SK-N-SH (cell line): ENCODE measurements around the gene KPNA5. TPM values are rescaled to one million over a fixed set of nuclear protein-coding genes. Genes with fewer than 3 reads are reported as not detected.
"Not testable (repeated sequence)": the region's sequence is repeated elsewhere in the genome, so short reads cannot be mapped to it uniquely, and the experiment has no call there.

Source experiments
- CTCF ChIA-PET: fragments of 300-600, 350-600 bp; formaldehyde crosslinking; extraction: SDS; loops from one replicate; lab custom pipeline; 2021; lab: Yijun Ruan, JAX
- POLR2A ChIA-PET: fragments of 350-600 bp; sonication (Branson Sonifier 250); formaldehyde crosslinking; extraction: SDS; loops from one replicate; lab custom pipeline; 2020; ENCODE audit warnings: antibody characterized with exemption, inconsistent platforms; lab: Yijun Ruan, JAX
- DNase-seq: peaks from one replicate; pipeline ENCODE4 v3.0.0; 2012
- H2AFZ ChIP-seq: fragments of 200-600 bp; sonication (generic); 2 replicates; pipeline ENCODE4 v1.8.1; 2016; ENCODE audit warnings: antibody characterized with exemption, mild to moderate bottlenecking, low read depth
- H3F3A ChIP-seq: fragments of 200-600 bp; sonication (generic); replicated peaks from 2 replicates; pipeline ENCODE3; 2016; ENCODE audit warnings: antibody characterized with exemption, mild to moderate bottlenecking; ENCODE audit not compliant: insufficient read depth
- H3K27ac ChIP-seq, 2 experiments: fragments of 200-500 bp in 1 of 2; fragments of 200-600 bp in 1 of 2; sonication (Bioruptor generic) in 1 of 2; sonication (generic), shearing (Covaris generic) in 1 of 2; 2 replicates each; pipeline versions ENCODE4 v1.5.1 to v1.6.1; 2014 to 2016; ENCODE audit warnings: low read depth in 2 of 2, inconsistent platforms in 1 of 2, low read length in 1 of 2, mild to moderate bottlenecking in 1 of 2, mixed read lengths in 1 of 2
- H3K27me3 ChIP-seq: fragments of 200-600 bp; sonication (generic), shearing (Covaris generic); 2 replicates; pipeline ENCODE4 v1.6.1; 2016; ENCODE audit warnings: mixed run types; ENCODE audit not compliant: insufficient read depth
- H3K36me3 ChIP-seq, 2 experiments: fragments of 200-500 bp in 1 of 2; fragments of 200-600 bp in 1 of 2; sonication (Bioruptor generic) in 1 of 2; sonication (generic) in 1 of 2; replicated peaks in 1 of 2; 2 replicates each; pipeline versions ENCODE3 to v1.5.1; 2014 to 2016; ENCODE audit warnings: low read length in 1 of 2, mild to moderate bottlenecking in 1 of 2; ENCODE audit not compliant: insufficient read depth in 2 of 2, control insufficient read depth in 1 of 2
- H3K4me1 ChIP-seq, 2 experiments: fragments of 200-500 bp in 1 of 2; fragments of 200-600 bp in 1 of 2; sonication (Bioruptor generic) in 1 of 2; sonication (generic), shearing (Covaris generic) in 1 of 2; 2 replicates each; pipeline versions ENCODE4 v1.5.1 to v1.6.1; 2014 to 2016; ENCODE audit warnings: low read depth in 1 of 2, low read length in 1 of 2, mixed run types in 1 of 2; ENCODE audit not compliant: insufficient read depth in 2 of 2, control insufficient read depth in 1 of 2
- H3K4me2 ChIP-seq: fragments of 200-600 bp; sonication (generic), shearing (Covaris generic); 2 replicates; pipeline ENCODE4 v1.6.1; 2017; ENCODE audit warnings: mixed run types
- H3K4me3 ChIP-seq, 2 experiments: fragments of 200-500 bp in 1 of 2; fragments of 200-600 bp in 1 of 2; sonication (Bioruptor generic) in 1 of 2; sonication (generic), shearing (Covaris generic) in 1 of 2; 2 replicates each; pipeline versions ENCODE4 v1.5.1 to v1.8.1; 2014 to 2016; ENCODE audit warnings: low read depth in 2 of 2, inconsistent platforms in 1 of 2, low read length in 1 of 2, mild to moderate bottlenecking in 1 of 2, mixed read lengths in 1 of 2, moderate library complexity in 1 of 2
- H3K79me2 ChIP-seq: fragments of 200-600 bp; sonication (generic); 2 replicates; pipeline ENCODE4 v1.8.1; 2017; ENCODE audit warnings: mild to moderate bottlenecking; ENCODE audit not compliant: insufficient read depth
- H3K9ac ChIP-seq: fragments of 200-600 bp; sonication (generic); 2 replicates; pipeline ENCODE4 v1.6.1; 2017; ENCODE audit warnings: mixed run types
- H3K9me2 ChIP-seq: fragments of 200-600 bp; sonication (generic); 2 replicates; pipeline ENCODE4 v1.6.1; 2017; ENCODE audit warnings: mixed run types
- H3K9me3 ChIP-seq: fragments of 200-600 bp; sonication (generic); 2 replicates; pipeline ENCODE4 v1.6.1; 2017; ENCODE audit warnings: mixed run types, mild to moderate bottlenecking, moderate library complexity
- H4K20me1 ChIP-seq: fragments of 200-600 bp; sonication (generic); 2 replicates; pipeline ENCODE4 v1.6.1; 2017; ENCODE audit warnings: mild to moderate bottlenecking, mixed run types; ENCODE audit not compliant: insufficient read depth
- ELF1 ChIP-seq: IDR thresholded peaks from 2 replicates; pipeline ENCODE4 v1.4.0; 2012
- FOXJ3 ChIP-seq: sonication (generic); formaldehyde crosslinking; IDR thresholded peaks from 2 replicates; pipeline ENCODE4 v1.5.1; 2020; ENCODE audit warnings: mild to moderate bottlenecking, missing genetic modification reagents
- FOXM1 ChIP-seq: IDR thresholded peaks from 2 replicates; pipeline ENCODE4 v1.4.0; 2012; ENCODE audit warnings: low read depth, mild to moderate bottlenecking
- POLR2AphosphoS5 ChIP-seq: IDR thresholded peaks from 2 replicates; pipeline ENCODE4 v1.6.1; 2012; ENCODE audit warnings: low read depth, low read length
- RFX5 ChIP-seq: IDR thresholded peaks from 2 replicates; pipeline ENCODE4 v1.6.1; 2012; ENCODE audit warnings: mild to moderate bottlenecking, improper control_type of control experiment, low read length
- SMC3 ChIP-seq: IDR thresholded peaks from 2 replicates; pipeline ENCODE4 v1.6.1; 2012; ENCODE audit warnings: low read depth, low read length, improper control_type of control experiment
- TCF12 ChIP-seq: IDR thresholded peaks from 2 replicates; pipeline ENCODE4 v1.4.0; 2012
- YY1 ChIP-seq: IDR thresholded peaks from 2 replicates; pipeline ENCODE4 v1.4.0; 2012; ENCODE audit warnings: low read depth, mild to moderate bottlenecking
- WGBS: methylation state at CpG from one replicate; pipeline ENCODE4 v1.1.6; 2017; ENCODE audit warnings: low lambda C conversion rate; 5-methylcytosine and 5-hydroxymethylcytosine counted together
- polyA plus RNA-seq, 3 experiments: library from polyadenylated mRNA; depleted of rRNA; stranded (reverse); fragments of >200 nt; gene quantifications; 2 replicates each; pipeline ENCODE4 v1.2.3, GENCODE V29; 2012
- TF ChIP-seq, protein P1 (sequence below): IDR thresholded peaks from 2 replicates; pipeline ENCODE4 v1.4.0; 2012; ENCODE audit warnings: low read depth

KPNA5 gene
- polyA plus RNA-seq, 1 of the 3 experiments (the other 2 are of a cell fraction), result 1.9 TPM

DNA sequence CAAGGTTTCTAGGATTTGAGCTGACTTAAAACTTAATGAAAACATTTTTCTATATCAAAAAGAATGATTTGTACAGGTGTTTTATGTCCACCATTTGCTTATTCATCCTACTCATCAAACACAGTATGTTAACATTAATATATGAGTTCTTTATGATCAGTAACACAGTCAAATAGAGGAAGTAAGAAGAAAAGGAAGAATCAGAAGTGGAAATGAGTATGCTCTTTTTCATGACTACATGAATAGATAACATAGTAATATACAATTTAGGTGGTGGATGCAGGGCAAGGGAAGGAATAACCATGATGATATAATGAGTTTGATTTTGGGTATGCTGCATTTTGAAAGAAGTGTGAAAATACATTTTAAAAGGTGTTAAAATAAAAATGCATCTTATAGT lies 16.5 kb downstream of the KPNA5 start (continued):
- no peak for TF ChIP-seq SMC3
- TF ChIP-seq, all 33 proteins: peak for 0

DNA sequence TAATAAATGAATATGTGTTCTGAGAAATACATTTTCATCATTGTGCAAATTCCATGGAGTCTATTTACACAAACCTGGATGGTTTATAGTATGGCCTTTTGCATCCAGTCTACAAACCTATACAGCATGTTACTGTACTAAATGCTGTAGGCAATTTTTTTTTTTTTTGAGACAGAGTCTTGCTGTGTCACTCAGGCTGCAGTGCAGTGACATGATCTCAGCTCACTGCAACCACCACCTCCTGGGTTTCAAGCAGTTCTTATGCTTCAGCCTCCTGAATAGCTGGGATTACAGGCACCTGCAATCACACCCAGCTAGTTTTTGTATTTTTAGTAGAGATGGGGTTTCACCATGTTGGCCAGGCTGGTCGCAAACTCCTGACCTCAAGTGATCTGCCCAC lies 22.9 kb downstream of the KPNA5 start:
- H3K4me1 ChIP-seq, H3K9me2 ChIP-seq, H3K79me2 ChIP-seq, H2AFZ ChIP-seq, CTCF ChIA-PET, H3K9ac ChIP-seq, H3K4me2 ChIP-seq, H3F3A ChIP-seq, H3K9me3 ChIP-seq, H3K27me3 ChIP-seq, DNase-seq, H4K20me1 ChIP-seq, H3K27ac ChIP-seq, H3K4me3 ChIP-seq, POLR2A ChIA-PET: not testable (repeated sequence)
- peaks cover 43 to 46% of the 10 kb centered on the region in 2 experiments for H3K36me3 ChIP-seq
- 100% methylated on average over 1 of the region's 1 CpG for WGBS

DNA sequence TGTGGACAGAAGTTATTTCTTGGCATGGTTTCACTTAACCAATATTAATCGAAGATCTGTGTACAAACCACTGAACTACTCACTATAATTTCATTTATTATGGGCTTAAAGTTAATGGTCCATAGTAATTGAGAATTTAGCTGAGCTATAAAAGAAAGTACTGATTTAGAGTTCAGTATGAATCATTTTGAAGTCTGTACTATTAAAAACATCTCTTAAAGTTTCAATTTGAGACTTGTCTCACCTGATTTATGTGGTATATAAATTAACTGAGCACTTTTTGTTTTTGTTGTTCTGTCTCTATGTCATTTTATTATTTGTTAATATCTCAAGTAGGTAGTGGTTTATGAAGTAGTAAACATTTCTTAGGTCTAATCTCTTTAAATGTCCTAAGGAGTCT lies 24.9 kb downstream of the KPNA5 start:
- H4K20me1 ChIP-seq, result no peaks in the 10 kb centered on the region
- no peak overlapping the region for H3K4me3 ChIP-seq
- no peak for DNase-seq
- H3K36me3 ChIP-seq, result peaks cover 31 to 38% of the 10 kb centered on the region in 2 experiments
- H3K27me3 ChIP-seq, result no peaks in the 10 kb centered on the region
- H3K9me2 ChIP-seq, result no peaks in the 10 kb centered on the region
- no peaks in the 10 kb centered on the region for H3K79me2 ChIP-seq
- TF ChIP-seq FOXJ3 (no peak), ELF1 (no peak)
- no peaks in the 10 kb centered on the region for H3K9me3 ChIP-seq
- WGBS, result 41% methylated on average over 1 of the region's 1 CpG
- H3K4me2 ChIP-seq, result no peak overlapping the region
- no peak overlapping the region for H3K27ac ChIP-seq
- POLR2A ChIA-PET, result no interaction called here
- H2AFZ ChIP-seq, result no peak overlapping the region
- no peaks in the 10 kb centered on the region for H3F3A ChIP-seq
- no peak overlapping the region for H3K9ac ChIP-seq
- no peaks in the 10 kb centered on the region for H3K4me1 ChIP-seq
- CTCF ChIA-PET, result interaction anchor here (0.7 kb wide), 1 partner anchor 14 kb away, joined by 3 read pairs; no protein-coding TSS in a partner anchor

GRCh38 chr6:116714296-116714695 lies 33.3 kb downstream of the KPNA5 start:
- whole genome bisulfite sequencing, result 80% methylated on average over 1 of the region's 1 CpG
- no peaks in the 10 kb centered on the region for H4K20me1 ChIP-seq
- H3K4me3 ChIP-seq, result no peak overlapping the region
- TF ChIP-seq, protein P1, sequence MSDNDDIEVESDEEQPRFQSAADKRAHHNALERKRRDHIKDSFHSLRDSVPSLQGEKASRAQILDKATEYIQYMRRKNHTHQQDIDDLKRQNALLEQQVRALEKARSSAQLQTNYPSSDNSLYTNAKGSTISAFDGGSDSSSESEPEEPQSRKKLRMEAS, result no peak
- TF ChIP-seq POLR2AphosphoS5 (no peak), RFX5 (no peak), FOXJ3 (no peak), FOXM1 (no peak), TCF12 (no peak), YY1 (no peak)
- ChIA-PET CTCF (interaction anchor here (1.1 kb wide), 1 partner anchor 8 kb away, joined by 3 read pairs; no protein-coding TSS in a partner anchor), POLR2A (no interaction called here)
- no peaks in the 10 kb centered on the region for H3K9me2 ChIP-seq
- no peaks in the 10 kb centered on the region for H3K4me1 ChIP-seq
- DNase-seq, result no peak
- no peak overlapping the region for H3K9ac ChIP-seq
- H2AFZ ChIP-seq, result no peak overlapping the region
- no peak overlapping the region for H3K27ac ChIP-seq
- H3F3A ChIP-seq, result no peaks in the 10 kb centered on the region
- H3K4me2 ChIP-seq, result no peak overlapping the region
- peaks cover 39 to 72% of the 10 kb centered on the region in 2 experiments for H3K36me3 ChIP-seq
- peaks cover 4% of the 10 kb centered on the region; the same call in 1 of the 2 replicates for H3K9me3 ChIP-seq
- no peaks in the 10 kb centered on the region for H3K27me3 ChIP-seq
- H3K79me2 ChIP-seq, result no peaks in the 10 kb centered on the region
